OCI-LY3 (cell line): Measurements from ENCODE around the gene RAB27A.
A peak's percentile ranks its signal among the peaks of the same experiment; 100 is the strongest.

ENCODE experiments used
- H2AFZ ChIP-seq: fragments of 200-600, 300-600 bp; shearing (Covaris generic); 2 replicates; pipeline ENCODE4 v1.6.0; 2014; ENCODE audit warnings: antibody characterized with exemption, low read depth, low read length
- H3K27ac ChIP-seq: fragments of 200-600, 300-600 bp; sonication (generic); 2 replicates; pipeline ENCODE4 v1.5.1; 2014; ENCODE audit warnings: mild to moderate bottlenecking, low read length, moderate library complexity, mixed read lengths
- H3K27me3 ChIP-seq: fragments of 200-600, 300-600 bp; sonication (generic); 2 replicates; pipeline ENCODE4 v1.6.1; 2014; ENCODE audit warnings: low read depth, low read length, mixed read lengths
- H3K36me3 ChIP-seq: fragments of 200-600, 300-600 bp; sonication (generic); replicated peaks from 2 replicates; pipeline ENCODE3; 2014; ENCODE audit warnings: low read depth, low read length, mixed read lengths
- H3K4me1 ChIP-seq: fragments of 300-600, 200-600 bp; sonication (generic); 2 replicates; pipeline ENCODE4 v1.6.1; 2014; ENCODE audit warnings: low read length, mixed read lengths
- H3K4me2 ChIP-seq: fragments of 200-600, 300-600 bp; sonication (generic); 2 replicates; pipeline ENCODE4 v1.6.1; 2014; ENCODE audit warnings: low read length, mixed read lengths
- H3K4me3 ChIP-seq: fragments of 300-600, 200-600 bp; sonication (generic); 2 replicates; pipeline ENCODE4 v1.5.1; 2014; ENCODE audit warnings: antibody characterized with exemption, mild to moderate bottlenecking, low read length, moderate library complexity
- H3K79me2 ChIP-seq: fragments of 300-600, 200-600 bp; shearing (Covaris generic); 2 replicates; pipeline ENCODE4 v1.6.1; 2014; ENCODE audit warnings: mild to moderate bottlenecking, low read length, mixed read lengths
- H3K9ac ChIP-seq: fragments of 300-600, 200-600 bp; shearing (Covaris generic); 2 replicates; pipeline ENCODE4 v1.6.0; 2014; ENCODE audit warnings: mild to moderate bottlenecking, low read length, moderate library complexity
- H3K9me3 ChIP-seq: fragments of 200-600, 300-600 bp; shearing (Covaris generic); 2 replicates; pipeline ENCODE4 v1.6.1; 2014; ENCODE audit warnings: low read length, mixed read lengths; ENCODE audit not compliant: insufficient read depth
- H4K20me1 ChIP-seq: fragments of 200-600, 300-600 bp; sonication (generic); 2 replicates; pipeline ENCODE4 v1.6.1; 2016; ENCODE audit warnings: low read length, mixed read lengths; ENCODE audit not compliant: insufficient read depth
- CTCF ChIP-seq: fragments of 200-600, 300-600 bp; sonication (generic); IDR thresholded peaks from 2 replicates; pipeline ENCODE4 v1.5.1; 2014; ENCODE audit warnings: antibody characterized with exemption, low read length, low read depth
- EZH2phosphoT487 ChIP-seq: fragments of 200-600 bp; shearing (Covaris generic); IDR thresholded peaks from 2 replicates; pipeline ENCODE4 v1.6.1; 2018; ENCODE audit warnings: antibody characterized with exemption, mixed run types, low read depth

The RAB27A gene

GRCh38 chr15:55289746-55290527, at the start of gene RAB27A:
Gene RAB27A, minus strand, starts transcription at chr15:55289813. Its CDS starts 54,879 bp downstream, at chr15:55234934.
- H3K9me3 ChIP-seq: no peaks in the 10 kb centered on the region
- H3K4me2 ChIP-seq: peak within 1 kb of the TSS; percentile 84
- no peaks in the 10 kb centered on the region for H3K79me2 ChIP-seq
- TF ChIP-seq EZH2phosphoT487 (no peak), CTCF (no peak)
- no peaks in the 10 kb centered on the region for H4K20me1 ChIP-seq
- peak within 1 kb of the TSS; percentile 74 for H3K9ac ChIP-seq
- peaks cover 10% of the 10 kb centered on the region; the same call in 1 of the 2 replicates for H3K4me1 ChIP-seq
- H3K27me3 ChIP-seq: no peaks in the 10 kb centered on the region
- H2AFZ ChIP-seq: peak within 1 kb of the TSS; percentile 93
- H3K27ac ChIP-seq: no peak within 1 kb of the TSS
- H3K36me3 ChIP-seq: no peaks in the 10 kb centered on the region
- H3K4me3 ChIP-seq: peak within 1 kb of the TSS; percentile 80

GRCh38 chr15:55337160-55337559, 47.5 kb upstream of the RAB27A start:
- no peaks in the 10 kb centered on the region for H3K9me3 ChIP-seq
- no peaks in the 10 kb centered on the region for H3K79me2 ChIP-seq
- H3K4me1 ChIP-seq: no peaks in the 10 kb centered on the region
- TF ChIP-seq CTCF (no peak), EZH2phosphoT487 (no peak)
- H2AFZ ChIP-seq: no peak overlapping the region
- H3K4me2 ChIP-seq: no peak overlapping the region
- H3K27me3 ChIP-seq: no peaks in the 10 kb centered on the region
- no peak overlapping the region for H3K9ac ChIP-seq
- no peaks in the 10 kb centered on the region for H4K20me1 ChIP-seq
- no peak overlapping the region for H3K27ac ChIP-seq
- H3K36me3 ChIP-seq: peaks cover 25% of the 10 kb centered on the region
- no peak overlapping the region for H3K4me3 ChIP-seq

GRCh38 chr15:55334997-55335396, 45.4 kb upstream of the RAB27A start:
- Histone ChIP-seq H3K4me1 (no peaks in the 10 kb centered on the region), H3K27ac (no peak overlapping the region), H3K4me2 (no peak overlapping the region), H3K79me2 (no peaks in the 10 kb centered on the region), H3K36me3 (peaks cover 34% of the 10 kb centered on the region), H3K4me3 (no peak overlapping the region), H3K27me3 (no peaks in the 10 kb centered on the region), H3K9ac (no peak overlapping the region), H3K9me3 (no peaks in the 10 kb centered on the region), H2AFZ (no peak overlapping the region), H4K20me1 (no peaks in the 10 kb centered on the region)
- TF ChIP-seq CTCF: no peak
- no peak for TF ChIP-seq EZH2phosphoT487

- no peak for TF ChIP-seq EZH2phosphoT487
- no peak for TF ChIP-seq CTCF
- Histone ChIP-seq H4K20me1 (no peaks in the 10 kb centered on the region), H3K79me2 (no peaks in the 10 kb centered on the region), H3K27ac (no peak overlapping the region), H2AFZ (no peak overlapping the region), H3K4me1 (no peaks in the 10 kb centered on the region), H3K9ac (no peak overlapping the region), H3K27me3 (no peaks in the 10 kb centered on the region), H3K36me3 (peaks cover 37% of the 10 kb centered on the region), H3K4me2 (no peak overlapping the region), H3K9me3 (no peaks in the 10 kb centered on the region), H3K4me3 (no peak overlapping the region)
Measured at GRCh38 chr15:55334371-55334770, 44.8 kb upstream of the RAB27A start.
